GM19395 (cell line): ENCODE results near the gene BIRC2.
A peak's percentile ranks its signal among the peaks of the same experiment; 100 is the strongest.
"Not testable (repeated sequence)": the region's sequence is repeated elsewhere in the genome, so short reads cannot be mapped to it uniquely, and the experiment has no call there.

ENCODE experiments used
- ATAC-seq: cut with Tn5 transposase; IDR thresholded peaks from one replicate; pipeline ENCODE4 v1.9.1; 2021; ENCODE audit warnings: mild to moderate bottlenecking, moderate library complexity; ENCODE audit not compliant: unreplicated experiment

Gene BIRC2

GRCh38 chr11:102374633-102375424 is 27.8 kb downstream of the BIRC2 start:
- ATAC-seq = not testable (repeated sequence)

GRCh38 chr11:102375720-102376399 is 28.8 kb downstream of the BIRC2 start:
- no peak for ATAC-seq

- ATAC-seq = no peak
Measured at GRCh38 chr11:102377891-102378290, 30.9 kb downstream of the BIRC2 start.

- no peak for ATAC-seq
Measured at GRCh38 chr11:102378818-102379217, 31.8 kb downstream of the BIRC2 start.

- ATAC-seq = no peak
Measured at GRCh38 chr11:102382384-102382783, 35.4 kb downstream of the BIRC2 start.

- ATAC-seq = no peak
Measured at GRCh38 chr11:102383839-102384238, 36.8 kb downstream of the BIRC2 start.

- no peak for ATAC-seq
Measured at GRCh38 chr11:102384419-102385079, 37.5 kb downstream of the BIRC2 start.

- ATAC-seq = no peak
Measured at GRCh38 chr11:102385085-102386007, 38.3 kb downstream of the BIRC2 start.

- ATAC-seq = no peak
Measured at GRCh38 chr11:102386136-102386734, 39.2 kb downstream of the BIRC2 start.

- no peak for ATAC-seq
Measured at GRCh38 chr11:102387043-102387781, 40.2 kb downstream of the BIRC2 start.

- ATAC-seq = no peak
Measured at GRCh38 chr11:102389253-102389652, 42.2 kb downstream of the BIRC2 start.

GRCh38 chr11:102390667-102391465 is 43.9 kb downstream of the BIRC2 start:
- peak; percentile 93 for ATAC-seq

- ATAC-seq = no peak
Measured at GRCh38 chr11:102391549-102392237, 44.7 kb downstream of the BIRC2 start.

GRCh38 chr11:102393272-102393730 is 46.3 kb downstream of the BIRC2 start:
- no peak for ATAC-seq

GRCh38 chr11:102395720-102396393 is 48.8 kb downstream of the BIRC2 start:
- no peak for ATAC-seq

GRCh38 chr11:102396708-102397563 is 49.9 kb downstream of the BIRC2 start:
- no peak for ATAC-seq

- no peak for ATAC-seq
Measured at GRCh38 chr11:102398297-102398696, 51.3 kb downstream of the BIRC2 start.
